Stimulated activated CD8-positive, alpha-beta memory T cell treated with anti-CD3 and anti-CD28 coated beads, Interleukin-4, amount 100 ng/mL, for 4 hours (primary cell): Measurements from ENCODE around the gene JMJD4.
"Not testable (repeated sequence)": the region's sequence is repeated elsewhere in the genome, so short reads cannot be mapped to it uniquely, and the experiment has no call there.

Experiments
- DNase-seq, 2 donors: peaks; one replicate each; pipeline ENCODE4 v3.0.0-alpha.2; 2020; ENCODE audit warnings: low read depth in 2 of 2, low spot score in 1 of 2

Gene JMJD4

GRCh38 chr1:227733751-227734545, 1.2 kb downstream of the JMJD4 start:
- no peak for DNase-seq

- no peak for DNase-seq
Observed at GRCh38 chr1:227733309-227733705, 1.8 kb downstream of the JMJD4 start.

- DNase-seq, result no peak
Observed at GRCh38 chr1:227732586-227733308, 2.4 kb downstream of the JMJD4 start.

DNA sequence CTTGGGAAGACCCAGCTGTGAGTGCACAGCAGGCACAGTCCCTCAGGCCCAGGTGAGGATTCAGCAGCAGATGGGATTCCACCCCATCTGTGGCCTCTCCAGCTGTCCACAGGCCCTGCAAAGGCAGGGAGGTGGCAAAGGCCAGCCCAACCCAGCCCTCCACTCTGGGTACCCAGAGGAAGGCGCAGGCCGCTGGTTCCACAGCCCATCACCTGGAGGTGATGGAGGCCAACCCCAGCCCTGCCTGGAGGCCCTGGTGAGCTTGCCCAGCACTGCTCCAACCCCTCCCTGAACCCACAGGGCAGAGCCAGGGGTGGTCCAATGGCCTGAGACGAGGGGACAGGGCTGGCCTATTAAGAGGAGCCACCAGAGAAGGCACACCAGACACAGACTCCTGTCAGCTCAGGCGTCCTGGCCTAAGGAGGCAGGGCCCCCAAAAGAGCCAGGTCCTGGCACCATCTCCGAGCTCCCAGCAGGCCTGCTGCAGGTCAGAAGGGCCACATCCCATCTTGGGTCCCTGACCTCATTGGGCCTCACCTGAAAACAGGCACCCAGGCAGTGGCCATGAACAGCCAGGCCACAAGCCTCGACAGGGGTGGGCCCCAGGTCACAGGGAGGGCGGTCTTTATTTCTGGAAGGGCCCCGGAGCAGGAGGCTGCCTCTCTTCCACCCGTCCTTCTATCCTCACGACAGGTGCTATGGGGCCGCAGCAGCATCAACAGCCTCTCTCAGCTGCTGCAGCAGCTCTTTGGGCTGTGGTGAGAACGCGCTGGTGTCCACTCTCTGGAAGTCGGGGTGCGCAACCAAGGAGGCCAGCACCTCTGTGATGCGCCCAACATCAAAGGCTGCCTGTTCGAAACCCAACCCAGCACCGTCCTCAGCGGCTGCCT, 3.2 kb downstream of the JMJD4 start:
- DNase-seq, result no peak

DNA sequence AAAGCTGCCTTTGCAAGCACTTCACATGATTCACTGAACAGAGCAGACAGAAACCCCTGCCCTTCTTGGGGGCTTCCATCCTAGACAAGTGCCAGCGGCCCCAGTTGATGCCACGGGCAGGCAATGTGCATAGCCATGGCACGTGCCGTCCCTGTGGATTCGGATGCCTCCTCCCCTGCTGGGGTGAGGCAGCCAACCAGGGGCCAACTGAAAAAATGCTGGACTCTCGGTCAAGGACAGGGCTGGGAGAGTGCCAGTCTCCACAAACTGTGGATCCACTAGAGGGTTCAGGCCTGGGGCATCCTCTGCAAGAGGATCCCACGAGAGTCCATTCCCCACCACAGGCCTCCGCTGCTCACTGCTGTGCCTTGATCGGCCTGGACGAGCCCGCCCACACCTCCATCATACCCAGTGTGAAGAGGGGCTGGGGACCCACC, 3.8 kb downstream of the JMJD4 start:
- DNase-seq, result no peak

- DNase-seq, result no peak
Observed at GRCh38 chr1:227730630-227731151, 4.4 kb downstream of the JMJD4 start.

DNA sequence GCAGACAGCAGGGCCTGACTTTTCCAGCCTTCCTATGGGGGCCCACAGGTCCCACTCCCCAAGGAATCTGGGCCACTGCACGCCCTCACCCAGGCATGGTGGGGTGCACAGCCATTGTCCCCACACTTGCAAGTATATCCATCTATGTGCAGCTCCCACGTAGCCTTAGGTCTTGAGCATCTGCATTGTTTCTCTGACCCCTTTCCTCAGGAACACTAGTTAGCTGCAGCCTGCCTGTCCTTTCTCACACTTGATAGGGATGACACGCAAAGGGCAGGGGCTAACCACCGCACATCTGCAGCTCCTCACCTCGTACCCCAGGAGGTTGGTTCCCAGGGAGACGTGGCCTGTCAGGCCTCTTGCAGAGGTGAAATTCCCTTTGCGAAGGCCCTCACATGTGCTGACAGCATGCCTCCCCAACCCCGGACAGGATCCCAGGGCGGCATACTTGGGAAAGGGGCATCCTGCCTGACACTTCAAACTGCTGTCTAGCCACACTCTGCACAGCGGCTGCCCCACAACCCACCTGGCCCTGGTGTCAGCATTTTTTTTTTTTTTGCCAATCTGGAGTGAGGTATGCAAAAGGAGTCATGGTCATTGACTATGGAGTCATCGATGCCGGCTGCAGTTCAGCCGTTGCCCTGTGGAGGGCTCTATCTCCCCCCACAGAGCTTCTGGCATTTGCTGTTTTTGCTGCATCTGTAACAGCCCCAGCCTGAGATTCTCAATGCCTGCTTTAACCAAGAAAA, 5.0 kb downstream of the JMJD4 start:
- no peak for DNase-seq

DNA sequence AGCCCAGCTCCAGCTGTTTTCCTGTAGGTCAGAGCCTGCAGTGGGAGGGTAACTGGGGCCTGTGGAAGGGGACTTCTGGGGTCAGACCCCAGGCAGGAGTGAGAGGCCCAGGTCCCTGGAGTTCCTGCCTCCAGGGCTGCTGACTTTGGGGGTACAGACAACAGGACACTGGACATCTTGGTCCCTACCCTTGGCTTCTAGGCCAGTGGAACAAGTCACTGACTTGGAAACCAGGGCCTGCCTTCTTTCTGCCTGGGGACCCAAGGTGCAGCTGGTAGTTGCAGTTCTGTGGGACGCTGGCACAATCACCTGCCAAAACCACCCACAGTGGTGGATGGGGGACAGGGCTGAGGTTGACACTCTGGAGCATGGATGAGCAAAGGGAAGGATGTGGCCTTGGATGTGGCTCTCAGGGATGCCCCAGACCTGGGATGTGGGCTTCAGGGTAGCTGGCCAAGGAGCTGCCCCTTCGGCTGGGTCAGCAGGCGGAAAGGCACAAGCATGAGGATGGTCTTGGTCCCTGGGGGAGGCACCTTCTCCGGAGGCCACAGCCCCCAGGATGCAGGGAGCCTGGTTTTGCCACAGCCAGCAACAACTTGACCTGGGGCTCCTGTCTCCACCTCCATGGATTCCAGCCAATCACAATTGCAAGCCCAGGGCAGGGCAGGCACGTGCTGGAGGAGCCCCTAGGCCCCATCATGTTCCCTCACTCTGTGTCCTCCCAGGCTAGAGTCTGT, 5.8 kb downstream of the JMJD4 start:
- DNase-seq, result no peak

DNA sequence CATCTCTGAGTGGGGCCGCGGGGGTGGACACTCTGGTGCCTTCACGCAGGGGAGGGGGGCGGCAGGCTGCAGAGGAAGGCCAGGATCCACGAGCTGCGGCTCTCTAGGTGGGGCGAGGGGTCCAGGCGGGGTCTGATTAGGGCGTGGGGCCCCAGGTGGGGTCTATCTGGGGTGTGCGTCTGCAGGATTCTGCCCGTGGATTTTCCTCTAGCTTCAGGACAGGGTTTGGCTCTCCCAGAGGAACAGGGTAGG, 6.3 kb downstream of the JMJD4 start:
- DNase-seq, result no peak

DNA sequence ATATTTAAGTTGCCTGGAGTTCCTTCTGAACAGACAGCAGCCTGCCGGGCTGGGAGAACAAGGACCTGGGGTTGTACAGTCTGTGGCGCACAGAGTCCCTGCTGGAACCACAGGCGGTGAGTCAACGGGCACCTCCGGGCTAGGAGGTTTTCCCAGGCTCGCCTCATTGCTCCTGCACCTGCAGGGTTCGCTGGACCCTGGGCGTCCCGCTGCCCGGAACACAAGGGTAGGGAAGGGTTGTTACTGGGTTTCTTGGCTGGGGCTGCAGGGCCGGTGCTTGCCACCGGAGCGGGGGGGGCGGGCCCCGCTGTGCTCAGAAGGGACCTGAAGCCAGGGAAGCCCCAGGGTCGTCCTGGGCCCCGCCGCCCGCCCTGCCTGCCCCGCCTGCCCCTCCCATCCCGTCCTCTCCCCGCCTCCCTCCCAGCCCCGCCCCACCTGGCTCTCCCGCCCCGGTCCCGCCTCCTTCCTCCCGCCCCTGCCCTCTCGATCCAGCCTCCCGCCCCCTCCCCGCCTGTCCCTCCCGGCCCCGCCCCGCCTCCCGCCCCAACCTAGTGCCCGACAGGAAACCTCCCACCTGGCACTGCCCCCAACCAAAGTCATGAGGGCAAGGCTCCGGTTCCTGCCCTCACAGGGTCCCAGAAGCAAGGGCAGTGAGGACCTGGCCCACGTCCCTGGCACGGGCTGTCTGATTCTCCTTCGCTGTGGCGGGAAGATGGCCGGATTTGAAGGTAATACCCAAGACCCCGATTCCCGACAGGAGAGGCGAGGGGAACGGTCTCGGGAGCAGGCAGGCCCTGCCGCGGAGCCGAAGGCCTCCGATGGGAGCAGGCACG, 6.8 kb downstream of the JMJD4 start:
- peak in 1 of 2 donors; percentile 43 for DNase-seq

DNA sequence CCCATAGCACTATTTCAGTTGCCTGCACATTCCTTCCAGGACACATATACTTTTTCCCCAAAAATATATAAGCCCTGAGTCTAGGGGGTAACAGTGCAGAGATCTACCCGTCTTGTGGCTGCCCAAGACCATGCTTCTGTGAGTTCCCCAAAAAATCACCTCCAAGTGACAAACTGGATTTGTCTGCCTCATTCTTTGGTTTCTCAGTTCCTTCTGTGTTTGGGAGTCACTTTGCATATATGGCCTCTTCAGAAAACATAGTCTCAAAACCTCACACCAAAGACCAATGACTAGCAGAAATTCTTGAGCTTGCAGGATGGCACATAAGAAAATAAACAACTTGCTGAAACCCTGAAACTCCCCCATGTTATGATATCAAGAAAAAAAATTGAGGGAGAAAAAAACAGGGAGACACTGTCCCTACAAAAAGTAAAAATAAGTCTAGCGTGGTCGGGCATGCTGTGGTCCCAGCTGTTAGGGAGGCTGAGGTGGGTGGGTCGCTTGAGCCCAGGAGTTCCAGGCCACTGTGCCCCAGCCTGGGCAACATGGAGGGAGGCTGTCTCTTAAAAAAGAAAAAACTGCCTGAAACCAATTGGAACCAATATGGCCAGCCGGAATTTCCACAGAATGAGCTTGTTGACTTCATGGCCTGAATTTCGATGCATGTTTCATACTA, 8.0 kb downstream of the JMJD4 start:
- no peak for DNase-seq

- no peak for DNase-seq
Observed at GRCh38 chr1:227726318-227726717, 8.8 kb downstream of the JMJD4 start.

DNA sequence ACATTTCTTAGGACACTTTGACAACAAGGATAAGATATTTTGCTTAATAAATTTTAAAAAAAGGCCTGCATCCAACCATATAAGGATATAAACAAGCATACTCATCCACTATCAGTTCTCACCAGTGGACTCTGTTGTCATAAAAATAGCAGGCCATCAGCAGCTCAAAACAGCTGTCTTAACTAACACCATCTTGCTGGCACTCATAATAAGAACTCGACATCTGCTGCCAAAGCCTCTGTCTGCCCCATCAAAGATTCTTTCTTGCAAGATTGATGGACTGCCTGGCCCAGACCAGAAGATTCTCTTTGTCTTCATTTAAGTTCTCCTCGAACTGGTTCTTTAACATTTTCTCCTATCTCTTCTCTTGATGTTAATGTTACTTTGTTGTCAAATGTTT, 10.1 kb downstream of the JMJD4 start:
- no peak for DNase-seq

DNA sequence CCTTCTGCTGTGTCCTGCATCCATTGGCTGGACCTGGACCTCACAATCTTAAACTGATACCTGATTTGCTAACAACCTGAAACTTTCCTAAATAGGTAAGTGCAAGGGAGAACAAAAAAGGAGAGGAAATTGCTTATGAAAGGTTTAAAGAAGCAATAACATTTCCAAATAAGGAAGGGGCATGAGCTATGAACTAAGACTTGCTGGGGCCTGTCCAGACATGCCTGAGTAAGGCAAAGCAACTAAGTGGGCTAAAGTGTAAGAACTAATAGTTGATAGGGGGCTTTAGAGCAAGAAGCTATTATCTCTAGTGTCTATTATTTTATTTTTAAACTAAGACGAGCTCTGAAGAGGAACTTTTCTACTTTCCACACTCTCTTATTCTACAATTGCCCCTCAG, 11.6 kb downstream of the JMJD4 start:
- no peak for DNase-seq

- DNase-seq, result no peak
Observed at GRCh38 chr1:227718932-227719331, 16.2 kb downstream of the JMJD4 start.

GRCh38 chr1:227712648-227713047, 22.5 kb downstream of the JMJD4 start:
- DNase-seq, result no peak

DNA sequence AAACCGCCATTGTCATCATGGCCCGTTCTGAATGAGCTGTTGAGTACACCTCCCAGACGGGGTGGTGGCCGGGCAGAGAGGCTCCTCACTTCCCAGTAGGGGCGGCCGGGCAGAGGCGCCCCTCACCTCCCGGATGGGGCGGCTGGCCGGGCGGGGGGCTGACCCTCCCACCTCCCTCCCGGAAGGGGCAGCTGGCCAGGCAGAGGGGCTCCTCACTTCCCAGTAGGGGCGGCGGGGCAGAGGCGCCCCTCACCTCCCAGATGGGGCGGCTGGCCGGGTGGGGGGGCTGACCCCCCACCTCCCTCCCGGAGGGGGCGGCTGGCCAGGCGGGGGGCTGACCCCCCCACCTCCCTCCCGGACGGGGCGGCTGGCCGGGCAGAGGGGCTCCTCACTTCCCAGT, 24.6 kb downstream of the JMJD4 start:
- not testable (repeated sequence) for DNase-seq

DNA sequence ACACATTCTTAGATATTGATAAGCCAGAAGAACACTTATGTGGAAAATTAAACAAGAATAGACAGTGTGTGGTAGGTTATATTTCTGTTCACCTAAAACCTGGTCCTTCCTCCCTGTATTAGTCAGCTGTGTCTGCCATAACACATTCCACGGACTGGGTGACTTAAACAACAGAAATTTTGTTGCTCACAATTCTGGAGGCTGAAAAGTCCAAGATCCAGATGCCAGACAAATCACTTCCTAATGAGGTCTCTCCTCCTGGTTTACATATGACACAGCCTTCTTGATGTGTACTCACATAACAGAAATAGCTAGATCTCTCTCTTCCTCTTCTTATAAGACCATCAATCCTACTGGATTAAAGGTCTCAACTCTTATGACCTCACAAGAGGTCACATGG, 25.7 kb downstream of the JMJD4 start:
- DNase-seq, result no peak

- no peak for DNase-seq
Observed at GRCh38 chr1:227707846-227708245, 27.3 kb downstream of the JMJD4 start.
